SK-N-SH (cell line): Measurements from ENCODE around the gene TADA3. TPM values are rescaled to one million over a fixed set of nuclear protein-coding genes. Genes with fewer than 3 reads are reported as not detected.

Experiments used
- CTCF ChIA-PET: fragments of 300-600, 350-600 bp; formaldehyde crosslinking; extraction: SDS; loops from one replicate; lab custom pipeline; 2021; lab: Yijun Ruan, JAX
- POLR2A ChIA-PET: fragments of 350-600 bp; sonication (Branson Sonifier 250); formaldehyde crosslinking; extraction: SDS; loops from one replicate; lab custom pipeline; 2020; ENCODE audit warnings: antibody characterized with exemption, inconsistent platforms; lab: Yijun Ruan, JAX
- DNase-seq: peaks from one replicate; pipeline ENCODE4 v3.0.0; 2012
- H2AFZ ChIP-seq: fragments of 200-600 bp; sonication (generic); 2 replicates; pipeline ENCODE4 v1.8.1; 2016; ENCODE audit warnings: antibody characterized with exemption, mild to moderate bottlenecking, low read depth
- H3F3A ChIP-seq: fragments of 200-600 bp; sonication (generic); replicated peaks from 2 replicates; pipeline ENCODE3; 2016; ENCODE audit warnings: antibody characterized with exemption, mild to moderate bottlenecking; ENCODE audit not compliant: insufficient read depth
- H3K27ac ChIP-seq, 2 experiments: fragments of 200-500 bp in 1 of 2; fragments of 200-600 bp in 1 of 2; sonication (Bioruptor generic) in 1 of 2; sonication (generic), shearing (Covaris generic) in 1 of 2; 2 replicates each; pipeline versions ENCODE4 v1.5.1 to v1.6.1; 2014 to 2016; ENCODE audit warnings: low read depth in 2 of 2, inconsistent platforms in 1 of 2, low read length in 1 of 2, mild to moderate bottlenecking in 1 of 2, mixed read lengths in 1 of 2
- H3K27me3 ChIP-seq: fragments of 200-600 bp; sonication (generic), shearing (Covaris generic); 2 replicates; pipeline ENCODE4 v1.6.1; 2016; ENCODE audit warnings: mixed run types; ENCODE audit not compliant: insufficient read depth
- H3K36me3 ChIP-seq, 2 experiments: fragments of 200-500 bp in 1 of 2; fragments of 200-600 bp in 1 of 2; sonication (Bioruptor generic) in 1 of 2; sonication (generic) in 1 of 2; replicated peaks in 1 of 2; 2 replicates each; pipeline versions ENCODE3 to v1.5.1; 2014 to 2016; ENCODE audit warnings: low read length in 1 of 2, mild to moderate bottlenecking in 1 of 2; ENCODE audit not compliant: insufficient read depth in 2 of 2, control insufficient read depth in 1 of 2
- H3K4me1 ChIP-seq, 2 experiments: fragments of 200-500 bp in 1 of 2; fragments of 200-600 bp in 1 of 2; sonication (Bioruptor generic) in 1 of 2; sonication (generic), shearing (Covaris generic) in 1 of 2; 2 replicates each; pipeline versions ENCODE4 v1.5.1 to v1.6.1; 2014 to 2016; ENCODE audit warnings: low read depth in 1 of 2, low read length in 1 of 2, mixed run types in 1 of 2; ENCODE audit not compliant: insufficient read depth in 2 of 2, control insufficient read depth in 1 of 2
- H3K4me2 ChIP-seq: fragments of 200-600 bp; sonication (generic), shearing (Covaris generic); 2 replicates; pipeline ENCODE4 v1.6.1; 2017; ENCODE audit warnings: mixed run types
- H3K4me3 ChIP-seq, 2 experiments: fragments of 200-500 bp in 1 of 2; fragments of 200-600 bp in 1 of 2; sonication (Bioruptor generic) in 1 of 2; sonication (generic), shearing (Covaris generic) in 1 of 2; 2 replicates each; pipeline versions ENCODE4 v1.5.1 to v1.8.1; 2014 to 2016; ENCODE audit warnings: low read depth in 2 of 2, inconsistent platforms in 1 of 2, low read length in 1 of 2, mild to moderate bottlenecking in 1 of 2, mixed read lengths in 1 of 2, moderate library complexity in 1 of 2
- H3K79me2 ChIP-seq: fragments of 200-600 bp; sonication (generic); 2 replicates; pipeline ENCODE4 v1.8.1; 2017; ENCODE audit warnings: mild to moderate bottlenecking; ENCODE audit not compliant: insufficient read depth
- H3K9ac ChIP-seq: fragments of 200-600 bp; sonication (generic); 2 replicates; pipeline ENCODE4 v1.6.1; 2017; ENCODE audit warnings: mixed run types
- H3K9me2 ChIP-seq: fragments of 200-600 bp; sonication (generic); 2 replicates; pipeline ENCODE4 v1.6.1; 2017; ENCODE audit warnings: mixed run types
- H3K9me3 ChIP-seq: fragments of 200-600 bp; sonication (generic); 2 replicates; pipeline ENCODE4 v1.6.1; 2017; ENCODE audit warnings: mixed run types, mild to moderate bottlenecking, moderate library complexity
- H4K20me1 ChIP-seq: fragments of 200-600 bp; sonication (generic); 2 replicates; pipeline ENCODE4 v1.6.1; 2017; ENCODE audit warnings: mild to moderate bottlenecking, mixed run types; ENCODE audit not compliant: insufficient read depth
- CHD2 ChIP-seq: fragments of 150-350 bp; IDR thresholded peaks from 2 replicates; pipeline ENCODE4 v1.6.1; 2018; ENCODE audit warnings: low read length; ENCODE audit not compliant: partially characterized antibody
- CTCF ChIP-seq: fragments of 200-600 bp; sonication (generic); IDR thresholded peaks from 2 replicates; pipeline ENCODE4 v1.6.1; 2017; ENCODE audit warnings: antibody characterized with exemption, mild to moderate bottlenecking, moderate library complexity
- ELF1 ChIP-seq: IDR thresholded peaks from 2 replicates; pipeline ENCODE4 v1.4.0; 2012
- EP300 ChIP-seq, 2 experiments: IDR thresholded peaks; 2 replicates each; pipeline versions ENCODE4 v1.4.0 to v1.6.1; 2012; ENCODE audit warnings: borderline replicate concordance in 1 of 2, low read depth in 1 of 2, low read length in 1 of 2
- EZH2phosphoT487 ChIP-seq: fragments of 200-600 bp; sonication (generic); IDR thresholded peaks from 2 replicates; pipeline ENCODE4 v1.6.1; 2017; ENCODE audit warnings: low read depth, mixed run types, mild to moderate bottlenecking, antibody characterized with exemption, moderate library complexity, borderline replicate concordance
- FOSL2 ChIP-seq: IDR thresholded peaks from 2 replicates; pipeline ENCODE4 v1.4.0; 2012; ENCODE audit warnings: low read depth, mild to moderate bottlenecking, moderate library complexity, borderline replicate concordance
- FOXJ3 ChIP-seq: sonication (generic); formaldehyde crosslinking; IDR thresholded peaks from 2 replicates; pipeline ENCODE4 v1.5.1; 2020; ENCODE audit warnings: mild to moderate bottlenecking, missing genetic modification reagents
- FOXM1 ChIP-seq: IDR thresholded peaks from 2 replicates; pipeline ENCODE4 v1.4.0; 2012; ENCODE audit warnings: low read depth, mild to moderate bottlenecking
- GABPA ChIP-seq: IDR thresholded peaks from 2 replicates; pipeline ENCODE4 v1.4.0; 2012; ENCODE audit warnings: low read depth, mild to moderate bottlenecking
- IRF3 ChIP-seq: fragments of 150-350 bp; IDR thresholded peaks from 2 replicates; pipeline ENCODE4 v1.6.1; 2016; ENCODE audit warnings: mild to moderate bottlenecking, low read depth, low read length
- NFIC ChIP-seq: IDR thresholded peaks from 2 replicates; pipeline ENCODE4 v1.4.0; 2012; ENCODE audit warnings: borderline replicate concordance
- PBX3 ChIP-seq: IDR thresholded peaks from 2 replicates; pipeline ENCODE4; 2012
- RFX5 ChIP-seq: IDR thresholded peaks from 2 replicates; pipeline ENCODE4 v1.6.1; 2012; ENCODE audit warnings: mild to moderate bottlenecking, improper control_type of control experiment, low read length
- RXRA ChIP-seq: IDR thresholded peaks from 2 replicates; pipeline ENCODE4 v1.4.0; 2012; ENCODE audit warnings: low read depth, mild to moderate bottlenecking, borderline replicate concordance
- TAF1 ChIP-seq: IDR thresholded peaks from 2 replicates; pipeline ENCODE4 v1.6.1; 2012; ENCODE audit warnings: low read depth, mild to moderate bottlenecking, low read length, moderate library complexity, borderline replicate concordance
- TCF12 ChIP-seq: IDR thresholded peaks from 2 replicates; pipeline ENCODE4 v1.4.0; 2012
- TEAD4 ChIP-seq: IDR thresholded peaks from 2 replicates; pipeline ENCODE4 v1.4.0; 2012; ENCODE audit warnings: mild to moderate bottlenecking, borderline replicate concordance; ENCODE audit not compliant: insufficient read depth
- USF1 ChIP-seq: IDR thresholded peaks from 2 replicates; pipeline ENCODE4 v1.4.0; 2012; ENCODE audit warnings: low read depth, borderline replicate concordance
- YY1 ChIP-seq: IDR thresholded peaks from 2 replicates; pipeline ENCODE4 v1.4.0; 2012; ENCODE audit warnings: low read depth, mild to moderate bottlenecking
- WGBS: methylation state at CpG from one replicate; pipeline ENCODE4 v1.1.6; 2017; ENCODE audit warnings: low lambda C conversion rate; 5-methylcytosine and 5-hydroxymethylcytosine counted together
- polyA plus RNA-seq, 3 experiments: library from polyadenylated mRNA; depleted of rRNA; stranded (reverse); fragments of >200 nt; gene quantifications; 2 replicates each; pipeline ENCODE4 v1.2.3, GENCODE V29; 2012

The TADA3 gene
- polyA plus RNA-seq, 1 of the 3 experiments (the other 2 are of a cell fraction): 102 TPM

- H3K9me3 ChIP-seq: no peaks in the 10 kb centered on the region
- peaks cover 13 to 26% of the 10 kb centered on the region in 2 experiments for H3K36me3 ChIP-seq
- ChIA-PET POLR2A (interaction anchor here (1.1 kb wide), 1 partner anchor 9 kb away, joined by 4 read pairs; the partner anchor contains the start of gene CAMK1), CTCF (no interaction called here)
- H3K9ac ChIP-seq: no peak overlapping the region
- WGBS: 91% methylated on average over 5 of the region's 6 CpGs
- DNase-seq: no peak
- H3K79me2 ChIP-seq: no peaks in the 10 kb centered on the region
- TF ChIP-seq TCF12: no peak
- no peak for TF ChIP-seq ELF1
- TF ChIP-seq CTCF: no peak
- TF ChIP-seq EP300 (IDR thresholded peaks at IDR 0.05; ENCODE audit: borderline replicate concordance in 1 of 2, low read depth in 1 of 2, low read length in 1 of 2): no peak
- TF ChIP-seq RFX5: no peak
- no peak for TF ChIP-seq CHD2
- no peak for TF ChIP-seq YY1
- no peak for TF ChIP-seq NFIC
- TF ChIP-seq RXRA: no peak
- no peak for TF ChIP-seq FOXM1
- no peak for TF ChIP-seq TAF1
- TF ChIP-seq IRF3: no peak
- TF ChIP-seq PBX3: no peak
- TF ChIP-seq USF1: no peak
- TF ChIP-seq FOXJ3: no peak
- TF ChIP-seq FOSL2: no peak
- no peak for TF ChIP-seq GABPA
- no peak for TF ChIP-seq EZH2phosphoT487
- no peak for TF ChIP-seq TEAD4
- no peaks in the 10 kb centered on the region for H4K20me1 ChIP-seq
- H3K27ac ChIP-seq: no peak overlapping the region
- H3K27me3 ChIP-seq: no peaks in the 10 kb centered on the region
- H3K4me1 ChIP-seq: no peaks in the 10 kb centered on the region
- H3F3A ChIP-seq: peaks cover 13% of the 10 kb centered on the region
- no peak overlapping the region for H2AFZ ChIP-seq
- H3K4me2 ChIP-seq: no peak overlapping the region
- H3K9me2 ChIP-seq: no peaks in the 10 kb centered on the region
- no peak overlapping the region for H3K4me3 ChIP-seq
Observed at GRCh38 chr3:9779075-9779593, 13.1 kb downstream of the TADA3 start.
